Osteoblast (primary cell): ENCODE data around the gene ZBED4. TPM values are rescaled to one million over a fixed set of nuclear protein-coding genes. Genes with fewer than 3 reads are reported as not detected.

Source experiments
- DNase-seq: peaks from one replicate; pipeline ENCODE4 v3.0.0; 2011; ENCODE audit warnings: low spot score, mixed read lengths; ENCODE audit not compliant: insufficient read length; ENCODE audit errors: missing footprints
- H2AFZ ChIP-seq: 2 replicates; pipeline ENCODE4 v1.6.0; 2011; ENCODE audit warnings: mild to moderate bottlenecking, low read length
- H3K27ac ChIP-seq: 2 replicates; pipeline ENCODE4 v1.5.1; 2011; ENCODE audit warnings: mild to moderate bottlenecking, low read depth, low read length, moderate library complexity
- H3K27me3 ChIP-seq: 2 replicates; pipeline ENCODE4 v1.6.0; 2012; ENCODE audit warnings: mild to moderate bottlenecking, control low read depth, inconsistent platforms, low read length, moderate library complexity; ENCODE audit not compliant: insufficient read depth
- H3K36me3 ChIP-seq: 2 replicates; pipeline ENCODE4 v1.5.1; 2011; ENCODE audit warnings: mild to moderate bottlenecking, low read length, control low read depth, moderate library complexity; ENCODE audit not compliant: insufficient read depth
- H3K4me1 ChIP-seq: 2 replicates; pipeline ENCODE4 v1.5.1; 2011; ENCODE audit warnings: mild to moderate bottlenecking, low read length, control low read depth, moderate library complexity; ENCODE audit not compliant: insufficient read depth
- H3K4me2 ChIP-seq: 2 replicates; pipeline ENCODE4 v1.6.0; 2011; ENCODE audit warnings: mild to moderate bottlenecking, low read length; ENCODE audit not compliant: insufficient read depth
- H3K4me3 ChIP-seq: fragments of 200-600 bp; sonication (generic); 3 replicates; pipeline ENCODE4 v1.5.1; 2012; ENCODE audit warnings: mild to moderate bottlenecking, low read length, inconsistent platforms; ENCODE audit not compliant: insufficient read depth
- H3K79me2 ChIP-seq: 2 replicates; pipeline ENCODE4 v1.6.0; 2012; ENCODE audit warnings: mild to moderate bottlenecking, low read length, control low read depth, inconsistent platforms; ENCODE audit not compliant: insufficient read depth
- H3K9me3 ChIP-seq: 2 replicates; pipeline ENCODE4 v1.5.1; 2011; ENCODE audit warnings: low read depth, low read length, control low read depth
- H4K20me1 ChIP-seq: 2 replicates; pipeline ENCODE4 v1.6.0; 2012; ENCODE audit warnings: mild to moderate bottlenecking, low read length, control low read depth; ENCODE audit not compliant: insufficient read depth
- total RNA-seq: library from RNA; depleted of rRNA; stranded (reverse); fragments of >200 nt; gene quantifications from 2 replicates; pipeline ENCODE4 v1.2.3, GENCODE V29; 2012
- TF ChIP-seq, protein P1 (sequence below): IDR thresholded peaks from 2 replicates; pipeline ENCODE4 v1.5.1; 2011; ENCODE audit warnings: mild to moderate bottlenecking, low read depth, low read length, moderate library complexity; ENCODE audit errors: extremely low read depth

ZBED4 gene
- total RNA-seq, 1 donor: 8.3 TPM

- Histone ChIP-seq H3K79me2 (no peaks in the 10 kb centered on the region), H3K4me3 (no peak overlapping the region), H3K4me2 (no peak overlapping the region), H3K27me3 (peaks cover 4% of the 10 kb centered on the region), H3K4me1 (no peaks in the 10 kb centered on the region), H3K9me3 (no peaks in the 10 kb centered on the region), H4K20me1 (no peaks in the 10 kb centered on the region), H3K27ac (no peak overlapping the region), H3K36me3 (no peaks in the 10 kb centered on the region), H2AFZ (no peak overlapping the region)
- no peak for DNase-seq
- TF ChIP-seq, protein P1, sequence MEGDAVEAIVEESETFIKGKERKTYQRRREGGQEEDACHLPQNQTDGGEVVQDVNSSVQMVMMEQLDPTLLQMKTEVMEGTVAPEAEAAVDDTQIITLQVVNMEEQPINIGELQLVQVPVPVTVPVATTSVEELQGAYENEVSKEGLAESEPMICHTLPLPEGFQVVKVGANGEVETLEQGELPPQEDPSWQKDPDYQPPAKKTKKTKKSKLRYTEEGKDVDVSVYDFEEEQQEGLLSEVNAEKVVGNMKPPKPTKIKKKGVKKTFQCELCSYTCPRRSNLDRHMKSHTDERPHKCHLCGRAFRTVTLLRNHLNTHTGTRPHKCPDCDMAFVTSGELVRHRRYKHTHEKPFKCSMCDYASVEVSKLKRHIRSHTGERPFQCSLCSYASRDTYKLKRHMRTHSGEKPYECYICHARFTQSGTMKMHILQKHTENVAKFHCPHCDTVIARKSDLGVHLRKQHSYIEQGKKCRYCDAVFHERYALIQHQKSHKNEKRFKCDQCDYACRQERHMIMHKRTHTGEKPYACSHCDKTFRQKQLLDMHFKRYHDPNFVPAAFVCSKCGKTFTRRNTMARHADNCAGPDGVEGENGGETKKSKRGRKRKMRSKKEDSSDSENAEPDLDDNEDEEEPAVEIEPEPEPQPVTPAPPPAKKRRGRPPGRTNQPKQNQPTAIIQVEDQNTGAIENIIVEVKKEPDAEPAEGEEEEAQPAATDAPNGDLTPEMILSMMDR: no peak
Observed at GRCh38 chr22:49833340-49834007, 20.2 kb upstream of the ZBED4 start.

DNA sequence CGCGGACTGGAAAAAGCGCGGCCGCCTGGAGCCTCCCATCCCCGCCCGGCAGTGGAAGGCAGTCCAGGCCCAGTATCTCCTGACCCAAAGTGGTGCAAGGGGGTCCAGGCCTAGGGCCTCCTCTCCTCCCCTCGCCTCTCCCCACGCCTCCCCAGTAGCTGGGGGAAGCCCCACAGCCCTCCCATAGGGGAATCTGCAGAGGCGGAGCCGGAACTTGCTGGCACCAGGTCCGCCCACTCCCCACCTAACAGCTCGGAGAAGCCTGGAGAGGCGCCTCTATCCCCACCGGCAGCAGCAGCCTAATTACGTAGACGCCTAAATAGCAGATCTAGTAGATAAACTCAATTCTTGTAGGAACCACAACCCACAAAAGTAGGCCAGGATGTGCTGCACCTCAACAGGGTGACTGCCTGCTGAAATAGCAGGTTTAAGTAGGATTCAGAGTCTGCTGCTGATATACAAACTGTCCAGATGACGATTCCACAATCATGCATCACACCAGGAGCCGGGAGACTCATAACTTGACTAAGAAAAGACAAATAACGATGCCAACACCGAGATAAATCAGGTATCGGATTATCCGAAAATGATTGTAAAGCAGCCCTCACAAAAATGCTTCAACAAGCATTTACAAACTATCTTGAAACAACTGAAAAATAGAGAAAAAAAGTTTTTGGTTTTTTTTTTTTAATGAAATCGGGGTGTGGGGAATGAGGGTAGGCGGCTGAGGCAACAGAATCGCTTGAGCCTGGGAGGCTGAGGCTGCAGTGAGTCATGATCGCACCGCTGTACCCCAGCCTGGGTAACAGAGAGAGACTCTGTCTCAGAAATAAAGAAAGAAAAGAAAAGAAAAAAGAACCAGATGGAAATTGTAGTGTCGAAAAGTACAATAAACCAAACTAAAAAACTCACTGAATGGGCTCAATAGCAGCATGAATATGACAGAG, 14.6 kb upstream of the ZBED4 start:
- no peak overlapping the region for H2AFZ ChIP-seq
- H3K9me3 ChIP-seq: no peaks in the 10 kb centered on the region
- peak; percentile 56 for DNase-seq
- H3K27ac ChIP-seq: no peak overlapping the region
- no peaks in the 10 kb centered on the region for H3K4me1 ChIP-seq
- no peaks in the 10 kb centered on the region for H4K20me1 ChIP-seq
- no peak overlapping the region for H3K4me2 ChIP-seq
- TF ChIP-seq, protein P1: no peak
- no peaks in the 10 kb centered on the region for H3K36me3 ChIP-seq
- H3K79me2 ChIP-seq: no peaks in the 10 kb centered on the region
- no peaks in the 10 kb centered on the region for H3K27me3 ChIP-seq
- no peak overlapping the region for H3K4me3 ChIP-seq

DNA sequence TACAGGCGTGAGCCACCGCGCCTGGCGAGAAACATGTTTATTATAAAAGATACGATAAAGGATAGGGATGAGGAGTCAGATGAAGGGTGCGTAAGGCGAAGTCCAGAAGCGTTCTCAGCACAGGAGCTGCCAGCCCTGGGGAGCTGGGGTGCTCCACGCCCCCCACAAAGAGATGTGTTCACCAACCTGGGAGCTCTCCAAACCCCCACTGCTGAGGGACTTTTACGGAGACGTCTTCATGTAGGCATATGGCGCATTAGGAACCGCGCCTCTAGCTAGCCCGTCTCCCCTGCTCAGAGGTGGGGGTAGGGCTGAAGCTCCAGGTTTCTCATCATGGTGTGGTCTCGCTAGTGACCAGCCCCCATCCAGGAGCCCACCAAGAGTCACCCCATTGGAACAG, 8.4 kb upstream of the ZBED4 start:
- Histone ChIP-seq H3K4me3 (no peak overlapping the region), H3K4me1 (no peaks in the 10 kb centered on the region), H4K20me1 (no peaks in the 10 kb centered on the region), H3K36me3 (no peaks in the 10 kb centered on the region), H3K27ac (no peak overlapping the region), H3K9me3 (no peaks in the 10 kb centered on the region), H2AFZ (no peak overlapping the region), H3K27me3 (peaks cover 45% of the 10 kb centered on the region), H3K4me2 (no peak overlapping the region), H3K79me2 (no peaks in the 10 kb centered on the region)
- no peak for DNase-seq
- TF ChIP-seq, protein P1: no peak
